ENCODE results near the gene ZNF397. TPM values are rescaled to one million over a fixed set of nuclear protein-coding genes. Genes with fewer than 3 reads are reported as not detected.
A peak's percentile ranks its signal among the peaks of the same experiment; 100 is the strongest.
"Not testable (repeated sequence)": the region's sequence is repeated elsewhere in the genome, so short reads cannot be mapped to it uniquely, and the experiment has no call there.

Gene ZNF397
- total RNA-seq, result 15.9 TPM
- long read RNA-seq, full-length matches to known transcripts, result 8 of 11 reads
- long read RNA-seq, partial matches to known transcripts, result 0 of 11 reads
- long read RNA-seq, other reads (novel, unspliced or antisense), result 3 of 11 reads

GRCh38 chr18:35240664-35241447 lies at the start of gene ZNF397:
Gene ZNF397, plus strand, starts transcription at chr18:35241034. Its CDS starts 1,437 bp downstream, at chr18:35242471.
- intact Hi-C loops (cut with micrococcal nuclease), result no loop called here
- DNase-seq (peak; percentile 99), ATAC-seq (peak; percentile 100)

- no peak for DNase-seq
- no peak for ATAC-seq
- intact Hi-C loops (cut with micrococcal nuclease), result no loop called here
Measured at GRCh38 chr18:35191698-35192025, 49.2 kb upstream of the ZNF397 start.

- no peak for ATAC-seq
- DNase-seq, result no peak
- intact Hi-C loops (cut with micrococcal nuclease), result no loop called here
Measured at GRCh38 chr18:35192415-35192814, 48.4 kb upstream of the ZNF397 start.

- DNase-seq, result no peak
- ATAC-seq, result no peak
- intact Hi-C loops (cut with micrococcal nuclease), result no loop called here
Measured at GRCh38 chr18:35193316-35193715, 47.5 kb upstream of the ZNF397 start.

GRCh38 chr18:35197296-35197695 lies 43.5 kb upstream of the ZNF397 start:
- no peak for ATAC-seq
- no peak for DNase-seq

GRCh38 chr18:35201256-35201931 lies 39.4 kb upstream of the ZNF397 start:
- ATAC-seq (no peak), DNase-seq (no peak)
- intact Hi-C loops (cut with micrococcal nuclease), result no loop called here

More at GRCh38 chr18:35197296-35197695, 43.5 kb upstream of the ZNF397 start:
- intact Hi-C loops (cut with micrococcal nuclease), result no loop called here

GRCh38 chr18:35203067-35203466 lies 37.8 kb upstream of the ZNF397 start:
- ATAC-seq (peak; percentile 81), DNase-seq (no peak)
- intact Hi-C loops (cut with micrococcal nuclease), result no loop called here

- DNase-seq (no peak), ATAC-seq (no peak)
- intact Hi-C loops (cut with micrococcal nuclease), result no loop called here
Measured at GRCh38 chr18:35205199-35205712, 35.6 kb upstream of the ZNF397 start.

GRCh38 chr18:35205746-35206458 lies 34.9 kb upstream of the ZNF397 start:
- ATAC-seq; DNase-seq; intact Hi-C loops (cut with micrococcal nuclease): not testable (repeated sequence)

- DNase-seq (no peak), ATAC-seq (no peak)
- intact Hi-C loops (cut with micrococcal nuclease), result no loop called here
Measured at GRCh38 chr18:35215026-35215425, 25.8 kb upstream of the ZNF397 start.

- ATAC-seq; intact Hi-C loops (cut with micrococcal nuclease); DNase-seq: not testable (repeated sequence)
Measured at GRCh38 chr18:35216611-35217010, 24.2 kb upstream of the ZNF397 start.

GRCh38 chr18:35219331-35219730 lies 21.5 kb upstream of the ZNF397 start:
- ATAC-seq; DNase-seq; intact Hi-C loops (cut with micrococcal nuclease): not testable (repeated sequence)

- DNase-seq (no peak), ATAC-seq (no peak)
- intact Hi-C loops (cut with micrococcal nuclease), result no loop called here
Measured at GRCh38 chr18:35220424-35220823, 20.4 kb upstream of the ZNF397 start.

GRCh38 chr18:35223797-35224196 lies 17.0 kb upstream of the ZNF397 start:
- intact Hi-C loops (cut with micrococcal nuclease), result no loop called here
- DNase-seq (no peak), ATAC-seq (no peak)

- no peak for DNase-seq
- ATAC-seq, result no peak
- intact Hi-C loops (cut with micrococcal nuclease), result no loop called here
Measured at GRCh38 chr18:35227254-35227653, 13.6 kb upstream of the ZNF397 start.

- intact Hi-C loops (cut with micrococcal nuclease), result loop anchor here (2.0 kb wide), 1 partner anchor 124 kb away; no protein-coding TSS in a partner anchor
Measured at GRCh38 chr18:35231052-35231451, 9.8 kb upstream of the ZNF397 start.

GRCh38 chr18:35236571-35237363 lies 4.1 kb upstream of the ZNF397 start:
- no peak for ATAC-seq
- intact Hi-C loops (cut with micrococcal nuclease), result no loop called here
- no peak for DNase-seq

More at GRCh38 chr18:35231052-35231451, 9.8 kb upstream of the ZNF397 start:
- ATAC-seq, result peak; percentile 88
- peak; percentile 78 for DNase-seq

- ATAC-seq, result no peak
- no peak for DNase-seq
- intact Hi-C loops (cut with micrococcal nuclease), result no loop called here
Measured at GRCh38 chr18:35239314-35239713, 1.5 kb upstream of the ZNF397 start.

- ATAC-seq (no peak), DNase-seq (no peak)
- intact Hi-C loops (cut with micrococcal nuclease), result no loop called here
Measured at GRCh38 chr18:35241448-35241804, 592 bp downstream of the ZNF397 start.

Data from left ventricle myocardium superior (tissue), 1 donor.